ENCODE data around the gene CATSPERD.

Gene CATSPERD

GRCh38 chr19:5806905-5807304, 86.5 kb downstream of the CATSPERD start:
- DNase-seq (ENCODE audit: low read depth): no peak
- TF ChIP-seq CTCF (IDR thresholded peaks at IDR 0.05; ENCODE audit: low read depth, low read length) (no peak), MYC (IDR thresholded peaks at IDR 0.05; ENCODE audit: low read depth, low read length) (no peak), MAX (IDR thresholded peaks at IDR 0.05; ENCODE audit: low read depth, low read length) (no peak), POLR2A (IDR thresholded peaks at IDR 0.05; ENCODE audit: extremely low read depth, insufficient read length) (no peak)
- no peak overlapping the region for H3K4me3 ChIP-seq (ENCODE audit: low read depth, low read length)

- no peak overlapping the region for H3K4me3 ChIP-seq (ENCODE audit: low read depth, low read length)
- no peak for TF ChIP-seq MYC (IDR thresholded peaks at IDR 0.05; ENCODE audit: low read depth, low read length)
- TF ChIP-seq POLR2A (IDR thresholded peaks at IDR 0.05; ENCODE audit: extremely low read depth, insufficient read length): no peak
- TF ChIP-seq MAX (IDR thresholded peaks at IDR 0.05; ENCODE audit: low read depth, low read length): no peak
- no peak for TF ChIP-seq CTCF (IDR thresholded peaks at IDR 0.05; ENCODE audit: low read depth, low read length)
- DNase-seq (ENCODE audit: low read depth): no peak
Measured at GRCh38 chr19:5808120-5808816, 87.8 kb downstream of the CATSPERD start.

- TF ChIP-seq MYC (IDR thresholded peaks at IDR 0.05; ENCODE audit: low read depth, low read length): no peak
- no peak for TF ChIP-seq MAX (IDR thresholded peaks at IDR 0.05; ENCODE audit: low read depth, low read length)
- TF ChIP-seq POLR2A (IDR thresholded peaks at IDR 0.05; ENCODE audit: extremely low read depth, insufficient read length): no peak
- TF ChIP-seq CTCF (IDR thresholded peaks at IDR 0.05; ENCODE audit: low read depth, low read length): no peak
- DNase-seq (ENCODE audit: low read depth): peak; percentile 75
- no peak overlapping the region for H3K4me3 ChIP-seq (ENCODE audit: low read depth, low read length)
Measured at GRCh38 chr19:5809053-5809452, 88.6 kb downstream of the CATSPERD start.

- H3K4me3 ChIP-seq (ENCODE audit: low read depth, low read length): no peak overlapping the region
- DNase-seq (ENCODE audit: low read depth): no peak
- no peak for TF ChIP-seq POLR2A (IDR thresholded peaks at IDR 0.05; ENCODE audit: extremely low read depth, insufficient read length)
- no peak for TF ChIP-seq MAX (IDR thresholded peaks at IDR 0.05; ENCODE audit: low read depth, low read length)
- no peak for TF ChIP-seq MYC (IDR thresholded peaks at IDR 0.05; ENCODE audit: low read depth, low read length)
- TF ChIP-seq CTCF (IDR thresholded peaks at IDR 0.05; ENCODE audit: low read depth, low read length): no peak
Measured at GRCh38 chr19:5809469-5809868, 89.0 kb downstream of the CATSPERD start.

GRCh38 chr19:5811117-5811516, 90.7 kb downstream of the CATSPERD start:
- TF ChIP-seq MAX (IDR thresholded peaks at IDR 0.05; ENCODE audit: low read depth, low read length) (no peak), CTCF (IDR thresholded peaks at IDR 0.05; ENCODE audit: low read depth, low read length) (no peak), POLR2A (IDR thresholded peaks at IDR 0.05; ENCODE audit: extremely low read depth, insufficient read length) (no peak), MYC (IDR thresholded peaks at IDR 0.05; ENCODE audit: low read depth, low read length) (no peak)

More at GRCh38 chr19:5811117-5811516, 90.7 kb downstream of the CATSPERD start:
- DNase-seq (ENCODE audit: low read depth): no peak
- H3K4me3 ChIP-seq (ENCODE audit: low read depth, low read length): no peak overlapping the region
